NCI-H2196 (cell line): ENCODE results near the gene GAB1.

ENCODE experiments used
- DNase-seq: peaks from one replicate; lab custom pipeline; 2025; ENCODE audit not compliant: unreplicated experiment; lab: John Stamatoyannopoulos, UW

GAB1 gene

GRCh38 chr4:143383005-143383574 lies 46.4 kb downstream of the GAB1 start:
- no peak for DNase-seq

- no peak for DNase-seq
Measured at GRCh38 chr4:143384381-143384994, 47.8 kb downstream of the GAB1 start.

GRCh38 chr4:143386812-143387211 lies 50.1 kb downstream of the GAB1 start:
- no peak for DNase-seq

GRCh38 chr4:143389579-143390195 lies 53.0 kb downstream of the GAB1 start:
- no peak for DNase-seq

GRCh38 chr4:143390764-143391163 lies 54.1 kb downstream of the GAB1 start:
- no peak for DNase-seq

GRCh38 chr4:143391261-143391660 lies 54.6 kb downstream of the GAB1 start:
- DNase-seq: no peak

GRCh38 chr4:143391895-143392294 lies 55.2 kb downstream of the GAB1 start:
- DNase-seq: no peak

- no peak for DNase-seq
Measured at GRCh38 chr4:143393195-143393594, 56.5 kb downstream of the GAB1 start.

- DNase-seq: no peak
Measured at GRCh38 chr4:143394739-143395453, 58.2 kb downstream of the GAB1 start.

- no peak for DNase-seq
Measured at GRCh38 chr4:143396695-143397094, 60.0 kb downstream of the GAB1 start.

GRCh38 chr4:143397335-143397734 lies 60.7 kb downstream of the GAB1 start:
- no peak for DNase-seq

- no peak for DNase-seq
Measured at GRCh38 chr4:143397887-143398286, 61.2 kb downstream of the GAB1 start.

- DNase-seq: no peak
Measured at GRCh38 chr4:143399113-143399949, 62.7 kb downstream of the GAB1 start.

GRCh38 chr4:143400082-143400481 lies 63.4 kb downstream of the GAB1 start:
- DNase-seq: no peak

GRCh38 chr4:143402776-143403552 lies 66.3 kb downstream of the GAB1 start:
- DNase-seq: no peak

- no peak for DNase-seq
Measured at GRCh38 chr4:143403553-143403820, 66.8 kb downstream of the GAB1 start.

- DNase-seq: no peak
Measured at GRCh38 chr4:143404555-143404954, 67.9 kb downstream of the GAB1 start.

- DNase-seq: no peak
Measured at GRCh38 chr4:143405075-143405730, 68.5 kb downstream of the GAB1 start.

GRCh38 chr4:143406523-143406922 lies 69.8 kb downstream of the GAB1 start:
- no peak for DNase-seq

- DNase-seq: no peak
Measured at GRCh38 chr4:143407474-143407873, 70.8 kb downstream of the GAB1 start.
